DOHH2 (cell line): ENCODE measurements around the gene KLHL2.
A peak's percentile ranks its signal among the peaks of the same experiment; 100 is the strongest.

Source experiments
- H3F3A ChIP-seq: fragments of 200-600 bp; sonication (generic), shearing (Covaris generic); 2 replicates; pipeline ENCODE4 v1.6.0; 2016; ENCODE audit warnings: antibody characterized with exemption, mild to moderate bottlenecking; ENCODE audit not compliant: control insufficient read depth, insufficient read depth
- H3K27ac ChIP-seq: fragments of 200-600 bp; sonication (generic); 2 replicates; pipeline ENCODE4 v1.5.1; 2014; ENCODE audit warnings: low read depth, mild to moderate bottlenecking, low read length, moderate library complexity
- H3K27me3 ChIP-seq: fragments of 200-600 bp; sonication (generic); 2 replicates; pipeline ENCODE4 v1.6.1; 2014; ENCODE audit warnings: mild to moderate bottlenecking, low read length, mixed read lengths; ENCODE audit not compliant: control insufficient read depth
- H3K36me3 ChIP-seq: fragments of 200-600 bp; sonication (generic); 2 replicates; pipeline ENCODE4 v1.6.1; 2014; ENCODE audit warnings: mild to moderate bottlenecking, low read length, moderate library complexity, mixed read lengths; ENCODE audit not compliant: control insufficient read depth
- H3K4me1 ChIP-seq: fragments of 200-600 bp; sonication (generic); 2 replicates; pipeline ENCODE4 v1.6.1; 2014; ENCODE audit warnings: mild to moderate bottlenecking, low read length, mixed read lengths; ENCODE audit not compliant: control insufficient read depth
- H3K4me2 ChIP-seq: fragments of 200-600 bp; sonication (generic); 2 replicates; pipeline ENCODE4 v1.6.0; 2014; ENCODE audit warnings: mild to moderate bottlenecking, low read length, moderate library complexity
- H3K4me3 ChIP-seq: fragments of 200-600 bp; sonication (generic); 2 replicates; pipeline ENCODE4 v1.5.1; 2014; ENCODE audit warnings: mild to moderate bottlenecking, low read length, mixed read lengths
- H3K79me2 ChIP-seq: fragments of 200-600 bp; sonication (generic); 2 replicates; pipeline ENCODE4 v1.6.1; 2014; ENCODE audit warnings: mild to moderate bottlenecking, low read length, mixed read lengths; ENCODE audit not compliant: control insufficient read depth
- H3K9me2 ChIP-seq: fragments of 200-600 bp; sonication (generic); replicated peaks from 2 replicates; pipeline ENCODE4 v1.6.1; 2014; ENCODE audit warnings: mild to moderate bottlenecking, low read length, mixed read lengths; ENCODE audit not compliant: control insufficient read depth
- H3K9me3 ChIP-seq: fragments of 200-600 bp; sonication (generic); 2 replicates; pipeline ENCODE4 v1.6.1; 2014; ENCODE audit warnings: antibody characterized with exemption, low read length, mixed read lengths; ENCODE audit not compliant: control insufficient read depth, insufficient read depth
- H4K20me1 ChIP-seq: fragments of 200-600 bp; sonication (generic); 2 replicates; pipeline ENCODE4 v1.6.0; 2014; ENCODE audit warnings: low read depth, mild to moderate bottlenecking, antibody characterized with exemption, low read length, moderate library complexity; ENCODE audit not compliant: control insufficient read depth, insufficient read depth
- CTCF ChIP-seq: fragments of 200-600 bp; sonication (generic); IDR thresholded peaks from one replicate; pipeline ENCODE4 v1.5.1; 2014; ENCODE audit warnings: antibody characterized with exemption, mild to moderate bottlenecking, low read depth, low read length; ENCODE audit not compliant: poor library complexity, severe bottlenecking
- EZH2phosphoT487 ChIP-seq: fragments of 200-600 bp; sonication (generic); IDR thresholded peaks from 2 replicates; pipeline ENCODE4 v1.6.1; 2017; ENCODE audit warnings: borderline replicate concordance, mild to moderate bottlenecking, antibody characterized with exemption, low read length, moderate library complexity, mixed read lengths

The KLHL2 gene

GRCh38 chr4:165203541-165204461 lies 3.6 kb upstream of the KLHL2 start:
- TF ChIP-seq EZH2phosphoT487 (no peak), CTCF (no peak)
- no peak overlapping the region for H3K4me3 ChIP-seq
- H3K36me3 ChIP-seq = no peaks in the 10 kb centered on the region
- peaks cover 19% of the 10 kb centered on the region for H3K79me2 ChIP-seq
- H3K4me2 ChIP-seq = no peak overlapping the region
- no peaks in the 10 kb centered on the region for H3K9me3 ChIP-seq
- no peaks in the 10 kb centered on the region for H3F3A ChIP-seq
- no peaks in the 10 kb centered on the region for H4K20me1 ChIP-seq
- H3K9me2 ChIP-seq = no peaks in the 10 kb centered on the region
- peaks cover 17% of the 10 kb centered on the region for H3K4me1 ChIP-seq
- no peak overlapping the region for H3K27ac ChIP-seq
- no peaks in the 10 kb centered on the region for H3K27me3 ChIP-seq

GRCh38 chr4:165204462-165204830 lies 2.9 kb upstream of the KLHL2 start:
- Histone ChIP-seq H3K79me2 (peaks cover 26% of the 10 kb centered on the region), H3K9me2 (no peaks in the 10 kb centered on the region), H3K9me3 (no peaks in the 10 kb centered on the region), H3K4me3 (no peak overlapping the region), H3K36me3 (no peaks in the 10 kb centered on the region), H3K27me3 (no peaks in the 10 kb centered on the region), H3K27ac (no peak overlapping the region), H4K20me1 (no peaks in the 10 kb centered on the region), H3K4me2 (no peak overlapping the region), H3K4me1 (peaks cover 23% of the 10 kb centered on the region), H3F3A (no peaks in the 10 kb centered on the region)
- TF ChIP-seq EZH2phosphoT487 = no peak
- no peak for TF ChIP-seq CTCF

- Histone ChIP-seq H3K4me1 (peaks cover 44% of the 10 kb centered on the region), H3F3A (0 out of 2 replicates have a peak, but pooled peaks cover 2% of the 10 kb centered on the region), H4K20me1 (peaks cover 4% of the 10 kb centered on the region; the same call in 1 of the 2 replicates), H3K27ac (no peak overlapping the region), H3K27me3 (no peaks in the 10 kb centered on the region), H3K9me3 (no peaks in the 10 kb centered on the region), H3K4me2 (peak overlapping the region; percentile 99), H3K4me3 (peak overlapping the region; percentile 97), H3K79me2 (peaks cover 49% of the 10 kb centered on the region), H3K9me2 (no peaks in the 10 kb centered on the region), H3K36me3 (no peaks in the 10 kb centered on the region)
- TF ChIP-seq EZH2phosphoT487 (no peak), CTCF (no peak)
Observed at GRCh38 chr4:165207016-165207430, 338 bp upstream of the KLHL2 start.
